HepG2 (cell line): ENCODE measurements around the gene GYG1. TPM values are rescaled to one million over a fixed set of nuclear protein-coding genes. Genes with fewer than 3 reads are reported as not detected.

ENCODE experiments used
- ATAC-seq: fragments of 200-7000 bp; cut with Tn5 transposase; 3 replicates; pipeline ENCODE4 v1.9.1; 2020; ENCODE audit warnings: mild to moderate bottlenecking, moderate library complexity
- BruUV-seq: library from RNA; stranded (reverse); fragments of 400-500 nt; replicated peaks from 2 replicates; lab custom pipeline; 2021; lab: Mats Ljungman, UMichigan
- CTCF ChIA-PET: fragments of 300-600 bp; formaldehyde crosslinking; extraction: SDS; loops from one replicate; lab custom pipeline; 2021; ENCODE audit warnings: low total read pairs, inconsistent platforms, low intra/inter-chr PET ratio; lab: Yijun Ruan, JAX
- POLR2A ChIA-PET: fragments of 350-600 bp; sonication (Branson Sonifier 250); formaldehyde crosslinking; loops from one replicate; lab custom pipeline; 2020; ENCODE audit warnings: antibody characterized with exemption, inconsistent platforms; lab: Yijun Ruan, JAX
- DNase-seq: peaks from one replicate; pipeline ENCODE4 v3.0.0-alpha.2; 2015; ENCODE audit warnings: low spot score
- FAIRE-seq: peaks from 3 replicates; lab custom pipeline; 2011; peaks lifted over from hg19 to GRCh38; lab: Jason Lieb, UNC
- H2AFZ ChIP-seq: one replicate; pipeline ENCODE4 v1.6.1; 2011; ENCODE audit warnings: low read length, inconsistent platforms
- H3K27ac ChIP-seq: fragments of 300-600 bp; 3 replicates; pipeline ENCODE4 v1.8.0; 2011; ENCODE audit warnings: mixed run types, mild to moderate bottlenecking, mixed read lengths, low read length, inconsistent platforms; ENCODE audit not compliant: insufficient read depth; ENCODE audit errors: extremely low read length
- H3K27me3 ChIP-seq, 2 experiments: fragments of 200-600 bp in 1 of 2; 2 replicates in 1 of 2; 3 replicates in 1 of 2; pipeline versions ENCODE4 v1.6.0 to v1.8.0; 2011; ENCODE audit warnings: low read length in 2 of 2, mild to moderate bottlenecking in 2 of 2, moderate library complexity in 2 of 2, inconsistent platforms in 1 of 2; ENCODE audit not compliant: insufficient read depth in 2 of 2, control insufficient read depth in 1 of 2
- H3K36me3 ChIP-seq, 2 experiments: fragments of 200-600 bp in 1 of 2; replicated peaks in 1 of 2; 2 replicates in 1 of 2; 3 replicates in 1 of 2; pipeline versions ENCODE4 v1.5.1 to v1.8.0; 2011; ENCODE audit warnings: low read length in 2 of 2, inconsistent platforms in 1 of 2; ENCODE audit not compliant: insufficient read depth in 2 of 2, control insufficient read depth in 1 of 2
- H3K4me1 ChIP-seq: 2 replicates; pipeline ENCODE4 v1.5.1; 2012; ENCODE audit warnings: low read length, inconsistent platforms; ENCODE audit not compliant: insufficient read depth
- H3K4me2 ChIP-seq: 2 replicates; pipeline ENCODE4 v1.6.0; 2011; ENCODE audit warnings: low read depth, low read length, inconsistent platforms
- H3K4me3 ChIP-seq, 3 experiments: fragments of 200-600 bp in 1 of 3; sonication (generic), shearing (Covaris generic) in 1 of 3; replicated peaks in 1 of 3; 2 replicates each; pipeline ENCODE4 v1.5.1; 2011 to 2016; ENCODE audit warnings: low read length in 3 of 3, inconsistent platforms in 2 of 3, low read depth in 2 of 3, mild to moderate bottlenecking in 2 of 3, control low read depth in 1 of 3, mixed read lengths in 1 of 3; ENCODE audit not compliant: insufficient read depth in 1 of 3
- H3K79me2 ChIP-seq: one replicate; pipeline ENCODE4 v1.6.1; 2011; ENCODE audit warnings: low read length, inconsistent platforms; ENCODE audit not compliant: insufficient read depth
- H3K9ac ChIP-seq: 2 replicates; pipeline ENCODE4 v1.6.0; 2011; ENCODE audit warnings: mild to moderate bottlenecking, low read depth, low read length, inconsistent platforms; ENCODE audit not compliant: insufficient read depth
- H3K9me3 ChIP-seq: 2 replicates; pipeline ENCODE4 v1.5.1; 2012; ENCODE audit warnings: mild to moderate bottlenecking, low read length
- H4K20me1 ChIP-seq: 2 replicates; pipeline ENCODE4 v1.6.0; 2011; ENCODE audit warnings: inconsistent platforms, mild to moderate bottlenecking, low read length, moderate library complexity; ENCODE audit not compliant: insufficient read depth
- HCFC1 ChIP-seq: fragments of 150-350 bp; IDR thresholded peaks from 2 replicates; pipeline ENCODE4 v1.6.1; 2014; ENCODE audit warnings: low read depth, low read length
- MIER2 ChIP-seq: IDR thresholded peaks from 2 replicates; pipeline ENCODE4 v1.6.1; 2016; ENCODE audit warnings: missing biosample characterization, missing genetic modification reagents
- MTA1 ChIP-seq: sonication (generic); formaldehyde crosslinking; IDR thresholded peaks from 2 replicates; pipeline ENCODE4 v1.4.0; 2020; ENCODE audit warnings: missing genetic modification reagents, mild to moderate bottlenecking, borderline replicate concordance
- SKI ChIP-seq: fragments of 450-650 bp; IDR thresholded peaks from one replicate; pipeline ENCODE4 v1.6.1; 2018; ENCODE audit warnings: mild to moderate bottlenecking; ENCODE audit not compliant: partially characterized antibody
- SRF ChIP-seq: IDR thresholded peaks from 2 replicates; pipeline ENCODE4 v1.6.1; 2011; ENCODE audit warnings: mild to moderate bottlenecking, low read depth, low read length, moderate library complexity
- TAF1 ChIP-seq: sonication (generic); formaldehyde crosslinking; IDR thresholded peaks from 2 replicates; pipeline ENCODE4 v1.4.0; 2020; ENCODE audit warnings: missing genetic modification reagents
- ZFX ChIP-seq: sonication (generic); formaldehyde crosslinking; IDR thresholded peaks from 2 replicates; pipeline ENCODE4 v1.4.0; 2020; ENCODE audit warnings: mild to moderate bottlenecking, low read depth, missing genetic modification reagents, moderate library complexity
- ZNF17 ChIP-seq: sonication (generic); formaldehyde crosslinking; IDR thresholded peaks from 2 replicates; pipeline ENCODE4 v1.5.0; 2020; ENCODE audit warnings: mild to moderate bottlenecking, missing genetic modification reagents
- ZNF546 ChIP-seq: sonication (generic); formaldehyde crosslinking; conservative IDR thresholded peaks from 2 replicates; pipeline ENCODE4 v1.8.1; 2023; ENCODE audit warnings: mild to moderate bottlenecking, missing genetic modification reagents
- WGBS: methylation state at CpG from one replicate; pipeline ENCODE4 v1.1.6; 2017; ENCODE audit warnings: low lambda C conversion rate; 5-methylcytosine and 5-hydroxymethylcytosine counted together
- in situ Hi-C: cut with HindIII; loops from 2 replicates; pipeline ENCODE4 v1.10.0; 2017; ENCODE audit warnings: low pct_unique_long_range_greater_than_20kb; ENCODE audit not compliant: extremely low pct_ligation_motif_present
- intact Hi-C: fragments of 100-400 bp; cut with micrococcal nuclease; formaldehyde crosslinking; loops from one replicate; pipeline ENCODE4 v1.10.0; 2022; ENCODE audit not compliant: unreplicated experiment
- polyA plus RNA-seq, 8 experiments: library from polyadenylated mRNA; depleted of rRNA in 3 of 8; stranded (reverse) in 7 of 8; unstranded in 1 of 8; fragments of >200 nt; fragmentation: Illumina TruSeq in 4 of 8; extraction: Trizol in 4 of 8; gene quantifications; 2 replicates each; pipeline versions ENCODE4 v1.2.1 to v1.2.3, GENCODE V29; 2011 to 2016; ENCODE audit warnings: low read depth in 4 of 8, missing spikeins in 1 of 8, mixed read lengths in 1 of 8; ENCODE audit not compliant: insufficient read depth in 1 of 8
- total RNA-seq, 5 experiments: library from RNA; depleted of rRNA; stranded (reverse); fragments of >200 nt; fragmentation: Illumina TruSeq; extraction: Trizol; gene quantifications; 2 replicates each; pipeline ENCODE4 v1.2.3, GENCODE V29; 2016; ENCODE audit warnings: low read depth in 1 of 5
- TF ChIP-seq, protein P1 (sequence below): sonication (generic); formaldehyde crosslinking; IDR thresholded peaks from 2 replicates; pipeline ENCODE4 v1.4.0; 2020; ENCODE audit warnings: mild to moderate bottlenecking, missing genetic modification reagents
- TF ChIP-seq, protein P2 (sequence below): fragments of 450-650 bp; IDR thresholded peaks from 2 replicates; pipeline ENCODE4 v1.6.1; 2016

Gene GYG1
- total and polyA plus RNA-seq, 2 of the 13 experiments (the other 11 are each of a cell fraction or from before 2014, with no cell fraction given), result 15.7 to 28.1 TPM

DNA sequence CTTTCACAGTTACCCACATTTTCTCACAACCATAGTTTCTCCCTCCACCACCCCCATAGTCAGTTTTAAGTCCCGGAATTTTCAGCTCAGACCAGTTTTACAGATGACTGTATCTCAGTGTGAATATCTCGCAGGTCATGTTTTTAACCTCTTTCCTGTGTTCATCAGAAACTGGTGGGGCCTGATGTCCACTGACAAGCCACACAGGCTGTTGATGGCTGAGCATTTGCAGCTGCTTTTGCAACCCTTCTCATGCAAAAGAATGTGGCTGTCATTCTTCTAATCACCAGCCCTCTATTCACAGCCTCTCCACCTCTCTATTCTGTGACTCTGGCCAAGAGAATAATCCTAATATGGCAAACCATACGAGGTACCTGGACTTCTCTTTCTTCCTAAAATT, 8.5 kb downstream of the GYG1 start:
- no peak overlapping the region for H3K4me2 ChIP-seq
- in situ Hi-C loops, result no loop called here
- FAIRE-seq, result no peak
- H3K27me3 ChIP-seq, result no peaks in the 10 kb centered on the region
- no peaks in the 10 kb centered on the region for H4K20me1 ChIP-seq
- intact Hi-C loops, result no loop called here
- DNase-seq, result no peak
- H3K36me3 ChIP-seq, result peaks cover 3 to 17% of the 10 kb centered on the region in 2 experiments; a peak in 4 of 5 replicates
- H3K9me3 ChIP-seq, result no peaks in the 10 kb centered on the region
- no peaks in the 10 kb centered on the region for H3K79me2 ChIP-seq
- ChIA-PET POLR2A (no interaction called here), CTCF (no interaction called here)
- no TSS peak for BruUV-seq
- no peak overlapping the region for H3K27ac ChIP-seq
- 92% methylated on average over 3 of the region's 3 CpGs for WGBS
- H3K9ac ChIP-seq, result no peak overlapping the region
- no peak for TF ChIP-seq MIER2 (CRISPR knock-in tag)
- no peak for TF ChIP-seq ZFX (CRISPR knock-in tag)
- TF ChIP-seq, protein P1, sequence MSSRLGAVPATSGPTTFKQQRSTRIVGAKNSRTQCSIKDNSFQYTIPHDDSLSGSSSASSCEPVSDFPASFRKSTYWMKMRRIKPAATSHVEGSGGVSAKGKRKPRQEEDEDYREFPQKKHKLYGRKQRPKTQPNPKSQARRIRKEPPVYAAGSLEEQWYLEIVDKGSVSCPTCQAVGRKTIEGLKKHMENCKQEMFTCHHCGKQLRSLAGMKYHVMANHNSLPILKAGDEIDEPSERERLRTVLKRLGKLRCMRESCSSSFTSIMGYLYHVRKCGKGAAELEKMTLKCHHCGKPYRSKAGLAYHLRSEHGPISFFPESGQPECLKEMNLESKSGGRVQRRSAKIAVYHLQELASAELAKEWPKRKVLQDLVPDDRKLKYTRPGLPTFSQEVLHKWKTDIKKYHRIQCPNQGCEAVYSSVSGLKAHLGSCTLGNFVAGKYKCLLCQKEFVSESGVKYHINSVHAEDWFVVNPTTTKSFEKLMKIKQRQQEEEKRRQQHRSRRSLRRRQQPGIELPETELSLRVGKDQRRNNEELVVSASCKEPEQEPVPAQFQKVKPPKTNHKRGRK, result no peak
- no peak for TF ChIP-seq SRF
- no peak for TF ChIP-seq MTA1
- no peak for TF ChIP-seq ZNF17 (CRISPR knock-in tag)
- no peak for TF ChIP-seq TAF1 (CRISPR knock-in tag)
- TF ChIP-seq, protein P2, sequence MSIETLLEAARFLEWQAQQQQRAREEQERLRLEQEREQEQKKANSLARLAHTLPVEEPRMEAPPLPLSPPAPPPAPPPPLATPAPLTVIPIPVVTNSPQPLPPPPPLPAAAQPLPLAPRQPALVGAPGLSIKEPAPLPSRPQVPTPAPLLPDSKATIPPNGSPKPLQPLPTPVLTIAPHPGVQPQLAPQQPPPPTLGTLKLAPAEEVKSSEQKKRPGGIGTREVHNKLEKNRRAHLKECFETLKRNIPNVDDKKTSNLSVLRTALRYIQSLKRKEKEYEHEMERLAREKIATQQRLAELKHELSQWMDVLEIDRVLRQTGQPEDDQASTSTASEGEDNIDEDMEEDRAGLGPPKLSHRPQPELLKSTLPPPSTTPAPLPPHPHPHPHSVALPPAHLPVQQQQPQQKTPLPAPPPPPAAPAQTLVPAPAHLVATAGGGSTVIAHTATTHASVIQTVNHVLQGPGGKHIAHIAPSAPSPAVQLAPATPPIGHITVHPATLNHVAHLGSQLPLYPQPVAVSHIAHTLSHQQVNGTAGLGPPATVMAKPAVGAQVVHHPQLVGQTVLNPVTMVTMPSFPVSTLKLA, result no peak
- TF ChIP-seq HCFC1, result no peak
- TF ChIP-seq SKI, result no peak
- TF ChIP-seq ZNF546, result no peak
- H3K4me3 ChIP-seq, result no peak overlapping the region
- ATAC-seq, result no peak
- no peak overlapping the region for H2AFZ ChIP-seq
- H3K4me1 ChIP-seq, result peaks cover 9% of the 10 kb centered on the region; the same call in 1 of the 2 replicates
